Subcutaneous adipose tissue (tissue), 4 donors: ENCODE measurements around the gene FBXL13. TPM values are rescaled to one million over a fixed set of nuclear protein-coding genes. Genes with fewer than 3 reads are reported as not detected.

ENCODE experiments used
- total RNA-seq, 4 donors: library from RNA; depleted of rRNA; stranded (reverse); fragments of >200 nt; gene quantifications; one replicate each; pipeline ENCODE4 v1.1.0, GENCODE V29; 2016
- TF ChIP-seq, protein P1 (sequence below): fragments of 450-650 bp; IDR thresholded peaks from one replicate; pipeline ENCODE4 v1.5.1; 2016; ENCODE audit warnings: low read depth, mild to moderate bottlenecking, control low read depth, antibody characterized with exemption, moderate library complexity

Gene FBXL13
- total RNA-seq, result 1 to 10 TPM in 1 of 4 donors, under 1 TPM in 1, not detected in 2; 0.88 to 2.4 TPM

GRCh38 chr7:103074519-103075336 is at the start of gene FBXL13, which contains the start of gene ARMC10:
Gene FBXL13, minus strand, starts transcription at chr7:103074796.
Gene ARMC10, plus strand, starts transcription at chr7:103075140. Its CDS starts 133 bp downstream, at chr7:103075273.
- TF ChIP-seq, protein P1, sequence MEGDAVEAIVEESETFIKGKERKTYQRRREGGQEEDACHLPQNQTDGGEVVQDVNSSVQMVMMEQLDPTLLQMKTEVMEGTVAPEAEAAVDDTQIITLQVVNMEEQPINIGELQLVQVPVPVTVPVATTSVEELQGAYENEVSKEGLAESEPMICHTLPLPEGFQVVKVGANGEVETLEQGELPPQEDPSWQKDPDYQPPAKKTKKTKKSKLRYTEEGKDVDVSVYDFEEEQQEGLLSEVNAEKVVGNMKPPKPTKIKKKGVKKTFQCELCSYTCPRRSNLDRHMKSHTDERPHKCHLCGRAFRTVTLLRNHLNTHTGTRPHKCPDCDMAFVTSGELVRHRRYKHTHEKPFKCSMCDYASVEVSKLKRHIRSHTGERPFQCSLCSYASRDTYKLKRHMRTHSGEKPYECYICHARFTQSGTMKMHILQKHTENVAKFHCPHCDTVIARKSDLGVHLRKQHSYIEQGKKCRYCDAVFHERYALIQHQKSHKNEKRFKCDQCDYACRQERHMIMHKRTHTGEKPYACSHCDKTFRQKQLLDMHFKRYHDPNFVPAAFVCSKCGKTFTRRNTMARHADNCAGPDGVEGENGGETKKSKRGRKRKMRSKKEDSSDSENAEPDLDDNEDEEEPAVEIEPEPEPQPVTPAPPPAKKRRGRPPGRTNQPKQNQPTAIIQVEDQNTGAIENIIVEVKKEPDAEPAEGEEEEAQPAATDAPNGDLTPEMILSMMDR, result no peak

DNA sequence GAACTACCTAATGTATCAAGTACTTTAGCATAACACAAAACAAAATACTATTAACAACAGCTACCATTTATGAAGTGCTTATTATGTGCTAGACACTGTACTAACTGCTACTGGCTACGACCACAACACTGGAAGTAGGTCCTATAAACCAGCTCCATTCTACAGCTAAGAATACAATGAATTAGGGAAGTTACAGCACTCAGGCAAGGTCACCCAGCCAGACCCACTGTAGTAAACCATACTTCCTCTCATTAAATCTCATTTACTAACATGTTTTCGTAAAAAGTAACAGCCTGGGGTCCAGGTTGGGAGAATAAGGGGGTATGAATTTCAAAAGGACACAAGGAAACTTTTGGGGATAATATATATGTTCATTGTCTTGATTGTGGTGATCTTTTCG is 48.9 kb upstream of the FBXL13 start:
- TF ChIP-seq, protein P1, result no peak

- TF ChIP-seq, protein P1, result no peak
Measured at GRCh38 chr7:103121641-103122040, 47.0 kb upstream of the FBXL13 start.

GRCh38 chr7:103120362-103120761 is 45.8 kb upstream of the FBXL13 start:
- TF ChIP-seq, protein P1, result no peak

DNA sequence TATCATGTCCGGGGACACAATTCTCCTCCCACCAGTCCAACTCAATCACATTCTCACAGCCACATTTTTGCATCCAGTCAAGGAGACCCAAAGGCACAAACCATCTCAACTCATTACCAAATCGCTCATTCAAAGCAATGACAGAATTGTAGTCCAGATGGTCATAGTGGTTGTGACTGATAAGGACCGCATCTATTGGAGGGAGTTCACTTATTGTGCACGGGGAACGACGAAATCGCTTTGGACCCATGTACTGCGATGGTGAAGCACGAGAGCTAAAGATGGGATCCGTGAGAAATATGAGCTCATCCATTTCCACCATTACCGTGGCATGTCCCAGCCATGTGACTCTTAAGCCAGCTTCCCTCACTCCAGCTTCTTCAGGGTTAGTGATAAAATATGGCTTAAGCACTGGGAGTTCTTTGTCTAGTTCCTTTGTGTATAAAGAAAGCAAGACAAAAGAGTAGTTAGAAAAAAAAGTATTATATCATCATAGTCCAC is 45.2 kb upstream of the FBXL13 start:
- TF ChIP-seq, protein P1, result no peak

- TF ChIP-seq, protein P1, result no peak
Measured at GRCh38 chr7:103117465-103117864, 42.9 kb upstream of the FBXL13 start.

DNA sequence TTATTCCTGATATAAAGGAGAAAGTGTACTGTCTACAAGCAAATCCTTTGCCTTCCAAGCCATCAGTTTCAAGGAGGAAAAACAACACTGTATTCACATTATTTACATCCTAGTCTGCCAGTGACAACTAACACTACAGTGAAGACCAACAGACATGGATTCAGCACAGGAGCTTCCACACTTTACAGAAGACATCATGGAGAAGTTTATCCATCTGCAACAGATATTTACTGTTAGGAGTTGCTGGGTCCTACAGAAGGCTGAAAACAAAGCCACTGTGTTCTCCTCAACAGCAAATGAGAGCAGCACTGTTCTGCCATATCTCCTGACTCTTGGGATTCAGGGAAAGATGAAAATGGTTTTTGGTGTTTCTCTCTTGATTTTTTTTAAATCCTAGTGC is 42.4 kb upstream of the FBXL13 start:
- TF ChIP-seq, protein P1, result no peak
